ENCODE results near the gene TMEM86A. TPM values are rescaled to one million over a fixed set of nuclear protein-coding genes. Genes with fewer than 3 reads are reported as not detected.
A peak's percentile ranks its signal among the peaks of the same experiment; 100 is the strongest.

The TMEM86A gene
- total and polyA plus RNA-seq, 2 donors (not counting 3 experiments of a cell fraction or from before 2014, with no cell fraction given): 2.1 to 2.6 TPM

DNA sequence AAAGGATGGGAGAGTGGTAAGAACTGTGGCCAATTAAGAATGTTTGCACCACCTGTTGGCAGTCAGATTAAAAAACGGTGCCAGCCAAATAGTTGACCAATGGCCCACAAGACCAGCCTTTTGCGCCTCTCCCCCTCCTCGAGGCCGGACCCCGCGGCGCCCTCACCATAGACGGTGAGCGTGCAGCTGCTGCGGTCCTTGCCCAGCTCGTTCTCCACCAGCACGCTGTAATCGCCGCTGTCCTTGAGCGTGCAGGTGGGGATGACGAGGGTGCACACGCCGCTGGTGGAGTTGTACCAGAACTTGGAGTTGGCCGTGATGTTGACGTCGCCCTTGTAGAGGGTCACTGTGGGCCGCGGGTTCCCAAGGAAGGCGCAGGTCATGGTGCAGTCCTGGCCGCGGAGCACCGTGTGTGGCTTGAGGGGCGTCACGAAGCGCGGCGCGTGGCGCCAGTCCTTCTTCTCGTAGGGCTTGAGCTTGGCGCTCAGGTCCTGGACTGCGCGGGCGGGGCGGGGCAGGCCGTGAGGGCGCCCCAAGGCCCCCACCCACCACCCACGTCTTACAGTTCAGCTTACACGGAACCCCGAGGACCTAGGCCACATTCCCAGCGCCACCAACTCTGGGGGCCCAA, 7.2 kb downstream of the TMEM86A start:
- POLR2A ChIA-PET: no interaction called here
- intact Hi-C loops (cut with micrococcal nuclease): loop anchor here (2.0 to 5.0 kb wide), 2 partner anchors 17 to 1693 kb away; partner anchors contain the start of gene PLEKHA7
- no peaks in the 10 kb centered on the region for H3K79me2 ChIP-seq (ENCODE audit: control insufficient read depth, insufficient read depth, low read length)
- CTCF ChIA-PET: interaction anchor here (0.6 to 3.5 kb wide), 6 partner anchors 8 to 462 kb away, joined by 3 to 20 read pairs (median 3); partner anchors contain the start of gene UEVLD
- peaks cover 0 to 2% of the 10 kb centered on the region in 2 experiments for H3K36me3 ChIP-seq (ENCODE audit: control insufficient read depth in 2 of 2, extremely low read depth in 1 of 2, insufficient read depth in 2 of 2, low read length in 2 of 2)
- no peak overlapping the region for H3K27ac ChIP-seq (ENCODE audit: insufficient read depth, low read depth, low read length)
- peak; percentile 13 for DNase-seq (ENCODE audit: low read depth, low spot score)
- H4K20me1 ChIP-seq (replicated peaks; ENCODE audit: control insufficient read depth, extremely low read depth, insufficient read depth, low read length): no peaks in the 10 kb centered on the region
- no peak for FAIRE-seq
- peak overlapping the region in 2 of 3 experiments; percentile 2 to 25 for H3K4me3 ChIP-seq (replicated peaks in 1 of 3; ENCODE audit: insufficient read depth in 1 of 3, low read depth in 1 of 3, low read length in 3 of 3)
- H2AFZ ChIP-seq (ENCODE audit: low read depth, low read length): peak overlapping the region; percentile 56
- no peaks in the 10 kb centered on the region for H3K9me3 ChIP-seq (replicated peaks; ENCODE audit: control insufficient read depth, insufficient read depth, low read length)
- dilution Hi-C loops (cut with MboI; ENCODE audit: extremely low pct_ligation_motif_present, low sequenced_read_pairs): no loop called here
- TF ChIP-seq MYC (IDR thresholded peaks at IDR 0.05; ENCODE audit: low read depth, low read length): no peak
- TF ChIP-seq EZH2 (IDR thresholded peaks at IDR 0.05; ENCODE audit: borderline replicate concordance, low read depth, low read length, severe bottlenecking): no peak
- no peak for TF ChIP-seq POLR2A (IDR thresholded peaks at IDR 0.05; ENCODE audit: low read depth, low read length)
- no peak for TF ChIP-seq JUN (IDR thresholded peaks at IDR 0.05; ENCODE audit: borderline replicate concordance, insufficient read depth, insufficient read length, low read depth)
- no peak for TF ChIP-seq FOS (IDR thresholded peaks at IDR 0.05; ENCODE audit: borderline replicate concordance, insufficient read depth, low read length)
- TF ChIP-seq GATA2 (IDR thresholded peaks at IDR 0.05; ENCODE audit: insufficient read depth, insufficient read length, low read depth, low read length): no peak
- TF ChIP-seq, protein P1, sequence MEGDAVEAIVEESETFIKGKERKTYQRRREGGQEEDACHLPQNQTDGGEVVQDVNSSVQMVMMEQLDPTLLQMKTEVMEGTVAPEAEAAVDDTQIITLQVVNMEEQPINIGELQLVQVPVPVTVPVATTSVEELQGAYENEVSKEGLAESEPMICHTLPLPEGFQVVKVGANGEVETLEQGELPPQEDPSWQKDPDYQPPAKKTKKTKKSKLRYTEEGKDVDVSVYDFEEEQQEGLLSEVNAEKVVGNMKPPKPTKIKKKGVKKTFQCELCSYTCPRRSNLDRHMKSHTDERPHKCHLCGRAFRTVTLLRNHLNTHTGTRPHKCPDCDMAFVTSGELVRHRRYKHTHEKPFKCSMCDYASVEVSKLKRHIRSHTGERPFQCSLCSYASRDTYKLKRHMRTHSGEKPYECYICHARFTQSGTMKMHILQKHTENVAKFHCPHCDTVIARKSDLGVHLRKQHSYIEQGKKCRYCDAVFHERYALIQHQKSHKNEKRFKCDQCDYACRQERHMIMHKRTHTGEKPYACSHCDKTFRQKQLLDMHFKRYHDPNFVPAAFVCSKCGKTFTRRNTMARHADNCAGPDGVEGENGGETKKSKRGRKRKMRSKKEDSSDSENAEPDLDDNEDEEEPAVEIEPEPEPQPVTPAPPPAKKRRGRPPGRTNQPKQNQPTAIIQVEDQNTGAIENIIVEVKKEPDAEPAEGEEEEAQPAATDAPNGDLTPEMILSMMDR (IDR thresholded peaks at IDR 0.05; ENCODE audit: extremely low read depth in 1 of 2, insufficient read depth in 1 of 2, low read depth in 1 of 2, low read length in 2 of 2): no peak
- TF ChIP-seq, protein P2, sequence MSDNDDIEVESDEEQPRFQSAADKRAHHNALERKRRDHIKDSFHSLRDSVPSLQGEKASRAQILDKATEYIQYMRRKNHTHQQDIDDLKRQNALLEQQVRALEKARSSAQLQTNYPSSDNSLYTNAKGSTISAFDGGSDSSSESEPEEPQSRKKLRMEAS (IDR thresholded peaks at IDR 0.05; ENCODE audit: insufficient read depth, insufficient read length): no peak
- TF ChIP-seq POLR2AphosphoS5 (IDR thresholded peaks at IDR 0.05; ENCODE audit: insufficient read depth, low read depth, low read length): no peak
- peak overlapping the region; percentile 37 for H3K4me2 ChIP-seq (ENCODE audit: insufficient read depth, low read length)
- H3K9ac ChIP-seq (replicated peaks; ENCODE audit: extremely low read depth, insufficient read depth, low read length): no peak overlapping the region
- H3K9me1 ChIP-seq (replicated peaks; ENCODE audit: control insufficient read depth, extremely low read depth, insufficient read depth, low read length): no peaks in the 10 kb centered on the region
- H3K27me3 ChIP-seq (ENCODE audit: control insufficient read depth in 2 of 2, insufficient read depth in 2 of 2, low read length in 2 of 2): peaks cover 16 to 26% of the 10 kb centered on the region in 2 experiments
- TSS peak; percentile 28 for BruUV-seq (replicated peaks)
- H3K4me1 ChIP-seq (ENCODE audit: control insufficient read depth, extremely low read depth, insufficient read depth, low read length): peaks cover 6% of the 10 kb centered on the region

Measured in endothelial cell of umbilical vein (primary cell).